Activated naive CD4-positive, alpha-beta T cell treated with anti-CD3 and anti-CD28 coated beads for 36 hours (primary cell): Measurements from ENCODE around the gene NEDD4L. TPM values are rescaled to one million over a fixed set of nuclear protein-coding genes. Genes with fewer than 3 reads are reported as not detected.
"Not testable (repeated sequence)": the region's sequence is repeated elsewhere in the genome, so short reads cannot be mapped to it uniquely, and the experiment has no call there.

Experiments
- CTCF ChIA-PET: fragments of 350-600 bp; sonication (Branson Sonifier 250); formaldehyde crosslinking; loops from one replicate; lab custom pipeline; 2021; ENCODE audit warnings: antibody characterized with exemption; lab: Charles Lee
- DNase-seq: peaks from one replicate; pipeline ENCODE4 v3.0.0-alpha.2; 2020
- H3K27ac Mint-ChIP-seq: one replicate; pipeline ENCODE4 v1.8.0; 2021; ENCODE audit warnings: mild to moderate bottlenecking, mixed read lengths
- H3K27me3 Mint-ChIP-seq: one replicate; pipeline ENCODE4 v1.8.0; 2021; ENCODE audit warnings: low read depth, mixed read lengths
- H3K36me3 Mint-ChIP-seq: one replicate; pipeline ENCODE4 v1.8.0; 2021; ENCODE audit warnings: low read depth, mixed read lengths
- H3K4me1 Mint-ChIP-seq: one replicate; pipeline ENCODE4 v1.8.0; 2021; ENCODE audit warnings: low read depth, mixed read lengths
- H3K4me3 Mint-ChIP-seq: one replicate; pipeline ENCODE4 v1.8.0; 2021; ENCODE audit warnings: mild to moderate bottlenecking, moderate library complexity, mixed read lengths
- H3K9me3 Mint-ChIP-seq: one replicate; pipeline ENCODE4 v1.8.0; 2021; ENCODE audit warnings: mixed read lengths
- intact Hi-C: fragments of 100-400 bp; cut with micrococcal nuclease; formaldehyde crosslinking; loops from one replicate; pipeline ENCODE4 v1.15.1; 2023
- total RNA-seq, 2 experiments: library from RNA; stranded (reverse); gene quantifications; one replicate each; pipeline ENCODE4 v1.2.3, GENCODE V29; 2021

The NEDD4L gene
- total RNA-seq, 2 experiments from 2014 or later = 5.3 to 5.6 TPM

DNA sequence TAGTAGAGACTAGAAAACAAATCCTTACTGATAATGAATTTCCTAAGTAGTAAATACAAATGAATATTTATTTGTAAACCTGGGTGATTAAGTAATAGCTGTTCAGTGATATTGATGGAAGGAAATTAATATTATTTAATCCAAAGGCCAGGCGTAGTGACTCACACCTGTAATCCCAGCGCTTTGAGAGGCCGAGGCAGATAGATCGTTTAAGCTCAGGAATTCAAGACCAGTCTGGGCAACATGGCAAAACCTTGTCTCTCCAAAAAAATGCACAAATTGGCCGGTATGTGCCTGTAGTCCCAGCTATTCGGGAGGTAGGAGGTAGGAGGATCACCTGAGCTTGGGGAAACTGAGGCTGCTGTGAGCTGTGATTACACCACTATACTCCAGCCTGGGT lies 228.2 kb downstream of the NEDD4L start:
- H3K36me3 Mint-ChIP-seq = no peaks in the 10 kb centered on the region
- intact Hi-C loops = no loop called here
- peaks cover 14% of the 10 kb centered on the region for H3K4me1 Mint-ChIP-seq
- CTCF ChIA-PET = interaction anchor here (0.6 to 1.1 kb wide), 3 partner anchors 50 to 641 kb away, joined by 3 to 5 read pairs (median 4); no protein-coding TSS in a partner anchor
- H3K4me3 Mint-ChIP-seq = no peak overlapping the region
- no peak for DNase-seq
- no peaks in the 10 kb centered on the region for H3K27me3 Mint-ChIP-seq
- no peak overlapping the region for H3K27ac Mint-ChIP-seq
- no peaks in the 10 kb centered on the region for H3K9me3 Mint-ChIP-seq

DNA sequence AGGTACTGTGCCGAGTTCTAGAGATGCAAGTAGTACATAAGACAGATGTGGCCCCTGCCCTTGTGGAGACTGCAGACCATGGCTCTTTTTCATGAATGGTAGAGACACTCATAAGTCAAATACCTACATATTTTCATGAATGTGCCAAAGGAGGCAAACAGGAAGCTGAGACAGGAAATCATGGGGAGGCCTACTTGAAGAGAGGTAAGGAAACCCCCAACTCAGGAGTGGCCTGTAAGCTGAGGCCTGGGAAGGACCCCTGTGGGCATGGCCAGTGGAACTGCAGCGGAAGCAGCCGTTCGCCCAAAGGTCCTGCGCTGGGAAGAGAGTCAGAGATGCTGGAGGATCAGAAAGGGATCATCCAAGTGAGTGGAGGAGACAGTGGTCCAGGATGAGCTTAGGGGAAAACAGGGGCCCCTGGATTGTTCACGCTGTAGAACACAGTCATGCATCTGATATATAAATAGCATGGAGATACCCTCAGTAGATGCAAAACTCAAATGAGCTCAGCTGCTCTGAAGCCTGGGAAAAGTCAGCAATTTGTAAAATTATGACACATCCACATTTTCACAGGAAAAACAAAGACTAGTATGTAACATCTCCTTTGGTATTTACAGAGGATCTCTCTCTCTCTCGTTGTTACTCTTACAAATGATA lies 228.9 kb downstream of the NEDD4L start:
- H3K27me3 Mint-ChIP-seq = no peaks in the 10 kb centered on the region
- peaks cover 14% of the 10 kb centered on the region for H3K4me1 Mint-ChIP-seq
- no peaks in the 10 kb centered on the region for H3K36me3 Mint-ChIP-seq
- peak; percentile 15 for DNase-seq
- intact Hi-C loops = no loop called here
- H3K4me3 Mint-ChIP-seq = no peak overlapping the region
- CTCF ChIA-PET = interaction anchor here (1.0 to 1.1 kb wide), 2 partner anchors 42 to 49 kb away, joined by 3 to 4 read pairs; no protein-coding TSS in a partner anchor
- H3K9me3 Mint-ChIP-seq = no peaks in the 10 kb centered on the region
- no peak overlapping the region for H3K27ac Mint-ChIP-seq

DNA sequence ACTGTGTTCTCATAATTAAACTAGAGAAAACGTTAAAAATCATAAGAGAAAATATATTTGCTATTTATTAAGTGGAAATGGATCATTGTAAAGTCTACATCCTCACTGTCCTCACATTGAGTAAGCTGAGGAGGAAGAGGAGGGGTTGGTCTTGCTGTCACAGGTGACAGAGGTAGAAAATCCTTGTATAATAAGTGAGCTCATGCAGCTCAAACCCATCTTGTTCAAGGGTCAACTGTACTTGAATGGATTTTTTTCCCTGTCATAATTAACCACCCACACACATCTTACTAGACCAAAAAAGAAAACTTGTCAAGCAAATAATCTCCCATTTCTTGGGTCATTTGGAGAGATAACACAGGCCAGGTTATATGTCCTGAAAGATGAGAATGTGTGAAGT lies 231.2 kb downstream of the NEDD4L start:
- Mint-ChIP-seq H3K4me3 (no peak overlapping the region), H3K9me3 (no peaks in the 10 kb centered on the region), H3K27ac (no peak overlapping the region), H3K4me1 (peaks cover 14% of the 10 kb centered on the region), H3K27me3 (no peaks in the 10 kb centered on the region), H3K36me3 (no peaks in the 10 kb centered on the region)
- DNase-seq = no peak
- CTCF ChIA-PET = no interaction called here
- intact Hi-C loops = no loop called here

DNA sequence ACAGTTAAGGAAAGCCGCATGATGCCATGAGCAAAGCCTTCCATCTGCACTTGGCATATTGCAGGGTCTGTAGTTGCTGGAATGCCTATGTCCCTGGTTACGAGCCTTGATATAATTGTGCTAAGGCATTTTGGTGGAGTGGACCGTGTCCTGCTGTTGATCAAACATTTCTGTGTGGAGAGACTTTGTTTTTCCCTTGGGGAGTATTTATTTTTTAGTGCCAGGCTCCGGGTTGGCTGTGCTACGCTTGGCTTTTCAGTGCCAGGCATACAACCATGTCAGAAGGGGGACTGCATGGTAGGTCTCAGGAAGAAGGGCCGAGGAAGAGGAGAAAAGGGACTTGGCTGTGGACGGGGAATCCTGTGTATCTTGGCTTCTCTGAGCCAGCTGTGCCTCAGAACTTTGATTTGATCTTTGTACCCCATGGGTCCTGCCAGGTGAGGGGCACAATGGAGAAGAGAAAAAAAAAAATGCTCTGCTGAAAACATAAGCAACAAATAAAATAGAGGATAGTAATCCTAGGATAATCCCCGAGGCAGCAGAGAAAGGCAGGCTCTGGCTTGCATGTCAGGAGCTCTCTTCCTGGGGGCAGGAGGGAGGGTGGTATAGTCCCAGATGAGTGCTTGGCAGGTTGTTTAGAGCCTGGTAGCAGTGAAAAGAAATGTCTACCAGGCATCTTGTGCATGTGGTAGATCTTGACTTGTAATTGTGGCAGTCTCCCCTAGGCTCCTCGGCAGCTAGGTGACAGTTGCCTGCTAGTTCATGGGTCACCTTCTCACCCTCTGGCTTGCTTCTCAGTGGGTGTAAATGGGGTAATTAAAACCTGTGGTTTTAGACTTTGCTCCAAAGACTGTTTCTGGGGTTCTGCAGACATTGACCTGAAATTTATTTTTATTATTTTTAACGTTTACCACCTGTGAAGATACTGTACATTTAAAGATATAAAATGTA lies 233.0 kb downstream of the NEDD4L start:
- Mint-ChIP-seq H3K36me3 (no peaks in the 10 kb centered on the region), H3K27ac (no peak overlapping the region), H3K9me3 (no peaks in the 10 kb centered on the region), H3K4me3 (no peak overlapping the region), H3K4me1 (peaks cover 14% of the 10 kb centered on the region), H3K27me3 (no peaks in the 10 kb centered on the region)
- CTCF ChIA-PET = no interaction called here
- no peak for DNase-seq
- intact Hi-C loops = no loop called here

DNA sequence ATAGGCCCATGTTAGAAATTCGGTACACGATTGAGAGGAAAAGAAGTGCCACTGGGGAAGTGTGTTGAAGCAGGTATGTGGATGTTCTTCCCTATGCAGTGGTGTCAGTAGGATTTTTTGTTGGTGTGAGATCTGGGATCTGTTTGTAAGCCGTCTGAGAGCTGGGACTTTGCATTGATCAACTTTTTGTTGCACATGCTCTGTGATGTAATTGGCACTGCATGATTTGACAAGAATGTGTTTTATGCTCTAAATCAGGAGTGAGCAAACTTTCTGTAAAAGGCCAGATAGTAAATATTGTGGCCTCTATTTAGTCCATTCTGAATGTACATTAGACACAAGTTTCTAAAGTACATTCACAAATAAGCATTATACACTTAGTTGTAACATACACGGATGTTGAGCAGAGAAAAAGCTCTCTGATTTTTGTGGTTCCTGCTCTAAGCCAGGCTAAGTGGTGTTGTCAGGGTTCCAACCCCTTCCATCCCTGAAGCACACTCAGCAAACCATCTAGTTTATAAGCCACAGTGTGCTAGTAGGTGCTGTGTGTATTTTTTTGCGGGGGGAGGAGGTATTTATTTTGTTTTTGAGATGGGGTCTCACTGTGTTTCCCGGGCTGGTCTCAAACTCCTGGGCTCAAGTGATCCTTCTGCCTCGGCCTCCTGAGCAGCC lies 235.6 kb downstream of the NEDD4L start:
- Mint-ChIP-seq H3K4me1 (no peaks in the 10 kb centered on the region), H3K4me3 (no peak overlapping the region), H3K36me3 (no peaks in the 10 kb centered on the region), H3K27me3 (no peaks in the 10 kb centered on the region), H3K27ac (no peak overlapping the region), H3K9me3 (no peaks in the 10 kb centered on the region)
- CTCF ChIA-PET = no interaction called here
- intact Hi-C loops = no loop called here
- no peak for DNase-seq

DNA sequence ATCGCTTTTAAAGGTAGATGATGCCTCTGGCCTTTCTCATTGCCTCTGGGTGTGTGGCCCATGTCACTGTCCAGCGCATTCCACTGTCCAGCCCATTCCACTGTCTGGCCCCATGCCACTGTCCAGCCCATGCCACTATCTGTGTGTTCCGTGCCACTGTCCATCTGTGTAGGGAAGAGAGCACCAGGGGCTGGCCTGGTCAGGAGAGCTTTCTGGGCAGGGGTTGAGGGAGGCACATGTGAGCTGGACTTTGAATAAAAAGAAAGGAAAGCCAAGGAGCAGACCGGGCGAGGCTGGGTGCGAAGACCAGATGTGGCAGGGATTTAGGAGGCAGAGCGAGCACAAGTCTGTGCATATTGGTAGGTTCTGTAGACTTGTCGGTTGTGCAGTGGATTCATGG lies 236.2 kb downstream of the NEDD4L start:
- H3K27me3 Mint-ChIP-seq = no peaks in the 10 kb centered on the region

DNA sequence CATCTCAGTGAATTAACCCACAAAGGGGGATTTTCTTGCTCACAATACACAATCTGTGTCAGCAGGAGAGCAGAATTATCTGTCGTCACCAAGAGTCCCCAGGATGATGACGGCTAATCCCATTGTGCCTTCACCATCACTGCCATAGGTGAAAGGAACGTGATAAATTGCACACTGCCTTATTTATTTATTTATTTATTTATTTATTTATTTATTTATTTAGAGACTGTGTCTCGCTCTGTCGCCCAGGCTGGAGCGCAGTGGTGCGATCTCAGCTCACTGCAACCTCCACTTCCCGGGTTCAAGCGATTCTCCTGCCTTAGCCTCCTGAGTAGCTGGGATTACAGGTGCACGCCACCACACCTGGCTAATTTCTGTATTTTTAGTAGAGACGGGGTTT lies 238.8 kb downstream of the NEDD4L start:
- H3K36me3 Mint-ChIP-seq, H3K4me3 Mint-ChIP-seq, H3K9me3 Mint-ChIP-seq, CTCF ChIA-PET, H3K27me3 Mint-ChIP-seq, intact Hi-C loops, H3K4me1 Mint-ChIP-seq, H3K27ac Mint-ChIP-seq, DNase-seq: not testable (repeated sequence)

More for the DNA sequence above, 236.2 kb downstream of the NEDD4L start:
- H3K4me3 Mint-ChIP-seq = no peak overlapping the region
- no peaks in the 10 kb centered on the region for H3K9me3 Mint-ChIP-seq
- H3K4me1 Mint-ChIP-seq = no peaks in the 10 kb centered on the region
- no peak for DNase-seq
- intact Hi-C loops = no loop called here
- no peaks in the 10 kb centered on the region for H3K36me3 Mint-ChIP-seq
- CTCF ChIA-PET = no interaction called here
- no peak overlapping the region for H3K27ac Mint-ChIP-seq

DNA sequence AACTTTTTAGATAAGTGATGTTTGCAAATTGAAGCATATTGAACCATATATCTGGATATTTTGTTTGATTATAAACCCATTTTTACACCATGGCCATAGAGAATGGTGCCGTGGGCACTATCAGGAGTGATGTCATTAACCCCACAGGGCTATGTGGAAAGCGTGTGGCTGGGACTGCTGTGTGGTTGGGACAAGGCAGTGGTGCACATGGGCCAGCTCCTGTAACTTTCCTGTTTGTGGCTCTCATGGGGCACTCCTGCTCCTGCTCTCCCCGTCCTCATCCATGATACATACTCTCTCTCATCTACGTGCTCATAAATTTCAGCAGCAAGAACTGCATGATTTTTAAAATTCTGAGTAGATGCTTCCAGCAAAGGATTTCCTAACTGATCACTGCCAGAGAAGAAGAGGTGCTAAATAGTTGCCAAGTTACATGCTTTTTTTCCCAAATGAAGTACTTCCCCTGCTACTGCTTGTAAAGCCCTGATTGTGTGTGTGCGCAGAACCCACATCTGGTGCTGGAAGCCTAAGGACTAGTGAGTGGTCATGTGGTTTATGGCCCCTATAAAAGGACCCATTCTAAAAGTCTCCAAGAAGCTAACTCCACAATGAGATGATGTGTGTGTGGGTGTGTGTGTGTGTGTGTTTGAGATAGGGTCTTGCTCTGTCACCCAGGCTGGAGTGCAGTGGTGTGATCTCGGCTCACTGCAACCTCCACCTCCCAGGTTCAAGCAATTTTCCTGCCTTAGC lies 240.8 kb downstream of the NEDD4L start:
- intact Hi-C loops = no loop called here
- no peak for DNase-seq
- Mint-ChIP-seq H3K27me3 (no peaks in the 10 kb centered on the region), H3K36me3 (no peaks in the 10 kb centered on the region), H3K4me3 (no peak overlapping the region), H3K9me3 (no peaks in the 10 kb centered on the region), H3K27ac (no peak overlapping the region), H3K4me1 (no peaks in the 10 kb centered on the region)
- CTCF ChIA-PET = interaction anchor here (0.5 kb wide), 1 partner anchor 12 kb away, joined by 3 read pairs; no protein-coding TSS in a partner anchor

DNA sequence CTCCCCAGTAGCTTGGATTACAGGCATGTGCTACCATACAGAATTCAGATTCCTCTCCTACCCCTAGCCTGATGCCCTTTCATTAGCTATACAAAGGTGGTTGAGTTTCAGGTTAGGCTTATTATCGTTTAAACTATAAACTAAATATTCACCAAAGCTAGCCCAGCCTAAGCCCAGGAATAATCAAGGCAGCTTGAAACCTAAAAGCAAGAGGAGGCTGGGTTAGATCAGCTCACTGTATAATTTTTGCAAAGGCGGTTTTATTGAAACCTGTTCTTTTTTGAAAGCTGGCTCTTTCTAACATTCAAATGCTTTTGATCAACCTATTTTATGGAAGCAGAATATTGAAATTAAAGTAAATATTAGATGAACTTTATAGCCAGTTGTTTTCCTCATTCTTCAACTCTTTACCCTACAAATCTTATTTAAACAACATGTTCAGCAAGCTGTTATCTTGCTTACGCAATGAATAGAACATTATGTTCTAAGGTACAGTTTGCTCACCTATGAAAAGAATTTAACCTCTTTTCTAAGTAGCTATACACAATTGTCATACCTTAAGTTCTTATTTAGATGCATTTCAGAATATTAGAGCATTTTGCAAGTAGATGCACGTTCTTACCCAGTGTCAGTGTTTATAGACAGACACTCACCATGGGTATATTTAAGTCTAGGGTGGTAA lies 241.6 kb downstream of the NEDD4L start:
- H3K4me1 Mint-ChIP-seq = no peaks in the 10 kb centered on the region
- H3K9me3 Mint-ChIP-seq = no peaks in the 10 kb centered on the region
- H3K36me3 Mint-ChIP-seq = no peaks in the 10 kb centered on the region
- CTCF ChIA-PET = interaction anchor here (0.6 kb wide), 1 partner anchor 129 kb away, joined by 3 read pairs; no protein-coding TSS in a partner anchor
- DNase-seq = no peak
- H3K4me3 Mint-ChIP-seq = no peak overlapping the region
- H3K27me3 Mint-ChIP-seq = no peaks in the 10 kb centered on the region
- intact Hi-C loops = no loop called here
- no peak overlapping the region for H3K27ac Mint-ChIP-seq

DNA sequence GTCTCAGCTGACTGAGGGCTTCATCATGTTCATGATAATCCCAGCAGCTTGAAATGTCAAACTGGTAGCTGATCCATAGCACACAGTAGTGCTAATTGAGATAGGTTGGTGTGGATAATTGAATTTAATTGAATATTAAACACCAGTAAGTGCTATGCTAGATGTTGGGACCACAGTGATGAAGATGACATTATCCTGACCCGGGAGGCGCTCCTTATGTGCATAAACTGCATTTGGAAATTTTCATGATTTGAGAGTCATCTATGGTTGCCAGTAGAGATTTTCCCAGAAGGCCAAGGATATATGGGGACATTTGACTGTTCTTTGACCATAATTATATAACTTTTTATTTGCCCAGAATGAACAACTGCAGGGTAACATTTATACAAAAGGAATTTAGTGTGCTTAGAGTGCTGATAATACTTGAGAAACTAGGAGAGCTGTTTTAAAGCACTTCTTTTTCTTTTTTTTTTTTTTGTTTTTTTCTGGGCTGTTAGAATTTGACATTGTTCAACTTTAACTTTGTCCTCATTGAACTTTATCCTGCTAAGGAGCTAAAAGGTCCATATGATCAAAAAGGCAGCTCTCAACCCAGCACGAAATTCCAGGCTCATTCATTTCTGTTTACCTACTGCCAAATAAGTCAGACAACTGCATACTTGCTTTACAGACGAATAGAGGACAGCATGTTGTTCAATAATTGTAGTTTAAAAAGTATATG lies 242.8 kb downstream of the NEDD4L start:
- H3K4me1 Mint-ChIP-seq = no peaks in the 10 kb centered on the region
- CTCF ChIA-PET = interaction anchor here (0.6 to 1.6 kb wide), 3 partner anchors 35 to 416 kb away, joined by 3 to 5 read pairs (median 3); no protein-coding TSS in a partner anchor

More for the DNA sequence above, 242.8 kb downstream of the NEDD4L start:
- Mint-ChIP-seq H3K4me3 (no peak overlapping the region), H3K36me3 (no peaks in the 10 kb centered on the region), H3K27ac (no peak overlapping the region), H3K9me3 (no peaks in the 10 kb centered on the region), H3K27me3 (no peaks in the 10 kb centered on the region)
- intact Hi-C loops = no loop called here
- DNase-seq = no peak
